T-helper 1 cell treated with Interleukin-12 subunit alpha and Interleukin-12 subunit beta and Interleukin-4 antibody, amounts not matched to agents 30 ng/mL and 1 ng/mL, for 36 hours (primary cell): ENCODE data around the gene PRR23C. TPM values are rescaled to one million over a fixed set of nuclear protein-coding genes. Genes with fewer than 3 reads are reported as not detected.
"Not testable (repeated sequence)": the region's sequence is repeated elsewhere in the genome, so short reads cannot be mapped to it uniquely, and the experiment has no call there.

ENCODE experiments used
- intact Hi-C: fragments of 100-400 bp; cut with micrococcal nuclease; formaldehyde crosslinking; loops from one replicate; pipeline ENCODE4 v1.15.1; 2024
- total RNA-seq: library from RNA; stranded (reverse); gene quantifications from 2 replicates; pipeline ENCODE4 v1.2.3, GENCODE V29; 2022

PRR23C gene
- total RNA-seq = not detected in 2 replicates

- intact Hi-C loops = no loop called here
These were observed at the start of gene PRR23C for GRCh38 chr3:139044366-139045210. Gene PRR23C, minus strand, starts transcription at chr3:139044892. Its CDS starts 272 bp downstream, at chr3:139044620.

GRCh38 chr3:139093840-139094239 is 49.1 kb upstream of the PRR23C start:
- intact Hi-C loops = no loop called here

GRCh38 chr3:139088462-139089324 is 44.0 kb upstream of the PRR23C start:
- intact Hi-C loops = no loop called here

DNA sequence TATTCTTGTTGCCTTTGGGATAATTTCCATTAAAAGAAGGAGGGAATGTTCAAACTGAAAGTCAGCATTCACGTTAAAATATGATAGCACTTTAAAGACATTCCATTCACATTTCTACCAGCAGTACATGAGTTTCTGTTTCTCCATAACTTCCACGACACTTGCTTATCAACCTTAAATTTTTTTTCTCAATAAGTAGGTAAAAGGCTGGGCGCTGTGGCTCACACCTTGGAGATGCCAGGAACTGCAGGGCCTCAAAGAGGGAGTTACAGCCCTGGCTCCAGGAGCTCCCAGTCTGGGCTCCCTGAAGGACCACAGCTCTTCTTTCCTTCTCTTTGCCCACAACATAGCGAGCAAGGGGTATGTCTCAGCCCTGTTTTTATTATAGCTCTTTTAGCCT is 42.9 kb upstream of the PRR23C start:
- intact Hi-C loops = no loop called here

GRCh38 chr3:139084176-139084575 is 39.5 kb upstream of the PRR23C start:
- intact Hi-C loops = no loop called here

DNA sequence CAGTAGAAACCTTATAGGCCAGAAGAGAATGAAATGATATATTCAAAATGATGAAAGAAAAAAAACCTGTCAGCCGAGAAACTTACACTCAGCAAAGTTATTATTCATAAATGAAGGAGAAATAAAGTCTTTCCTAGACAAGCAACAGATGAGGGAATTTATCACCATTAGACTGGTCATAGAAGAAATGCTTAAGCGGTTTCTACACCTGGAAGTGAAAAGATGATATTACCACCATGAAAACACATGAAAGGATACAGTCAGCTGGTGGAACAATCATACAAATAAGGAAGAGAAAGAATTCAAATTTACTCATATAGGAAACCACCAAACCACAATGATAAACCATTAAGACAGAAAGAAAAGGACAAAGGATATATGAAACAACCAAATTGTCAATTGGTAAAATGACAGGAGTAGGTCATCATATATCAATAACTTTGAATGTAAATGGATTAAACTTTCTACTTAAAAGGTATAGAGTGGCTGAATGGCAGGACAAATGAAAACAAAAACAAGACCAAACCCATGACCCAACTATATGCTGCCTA is 29.9 kb upstream of the PRR23C start:
- intact Hi-C loops = no loop called here

- intact Hi-C loops = no loop called here
These were observed 18.2 kb upstream of the PRR23C start for GRCh38 chr3:139062918-139063317.

DNA sequence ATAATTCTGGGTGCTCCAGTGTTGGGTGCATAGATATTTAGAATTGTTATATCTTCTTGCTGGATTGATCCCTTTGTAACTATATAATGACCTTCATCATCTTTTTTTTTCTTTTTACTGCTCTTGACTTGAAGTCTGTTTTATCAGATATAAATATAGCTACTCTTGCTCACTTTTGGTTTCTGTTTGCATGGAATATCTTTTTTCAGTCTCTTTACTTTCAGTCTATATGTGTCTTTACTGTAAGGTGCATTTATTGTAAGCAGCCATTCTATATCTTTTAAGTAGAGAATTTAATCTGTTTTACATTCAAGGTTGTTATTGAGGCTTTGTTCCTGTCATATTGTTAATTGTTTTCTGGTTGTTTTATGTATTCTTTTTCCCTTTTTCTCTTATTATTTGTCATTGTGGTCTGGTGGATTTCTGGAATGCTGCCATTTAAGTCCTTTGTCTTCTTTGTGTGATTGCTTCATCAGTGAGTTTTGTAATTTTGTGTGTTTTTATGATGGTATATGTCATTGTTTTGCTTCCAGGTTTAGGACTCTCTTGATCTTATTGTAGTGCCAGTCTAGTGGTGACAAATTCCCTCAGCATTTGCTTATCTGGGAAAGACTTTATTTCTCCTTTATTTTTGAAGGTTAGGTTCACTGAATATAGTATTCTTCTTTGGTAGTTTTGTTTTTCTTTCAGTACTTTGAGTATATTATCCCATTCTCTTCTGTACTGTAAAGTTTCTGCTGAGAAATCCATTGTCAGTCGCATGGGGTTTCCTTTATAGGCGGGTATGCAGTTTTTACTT is 8.3 kb upstream of the PRR23C start:
- intact Hi-C loops = no loop called here

DNA sequence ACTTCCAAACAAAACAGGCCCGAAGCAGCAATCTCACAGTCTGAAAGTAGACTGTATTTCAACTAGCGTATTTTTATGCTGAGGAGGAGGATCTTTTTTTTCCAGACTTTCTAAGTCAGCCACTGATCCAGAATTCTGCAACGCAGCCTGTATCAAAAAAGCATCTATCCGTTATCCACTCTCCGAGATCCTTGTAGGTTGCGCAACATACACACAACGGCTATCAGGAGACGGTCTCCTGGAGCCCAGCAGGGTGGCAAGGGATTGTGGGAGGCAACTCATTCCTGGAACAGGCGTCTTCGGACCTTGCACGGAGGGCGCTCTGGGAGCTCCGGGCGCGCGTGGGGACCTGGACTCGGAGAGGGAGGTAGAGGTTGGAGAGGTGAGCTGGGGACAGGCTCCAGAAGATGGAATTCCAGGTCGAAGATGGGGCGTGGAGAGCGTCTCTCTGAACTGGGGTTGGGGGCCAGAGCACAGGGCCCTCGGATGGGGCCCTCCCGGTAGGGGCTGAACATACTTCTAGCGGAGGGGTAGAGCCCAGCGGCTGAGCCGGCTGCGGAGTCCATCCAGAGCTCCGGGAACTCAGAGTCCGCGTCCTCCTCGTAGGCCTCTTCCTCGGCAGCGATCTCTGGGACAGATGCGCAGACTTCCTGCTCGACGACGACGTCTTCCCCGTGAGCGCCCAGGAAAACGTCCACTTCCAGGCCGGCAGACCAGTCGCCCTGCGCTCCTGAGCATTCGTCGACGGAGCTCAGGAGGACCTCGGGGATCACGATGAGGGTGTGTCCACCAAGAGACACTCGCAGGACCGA is 932 bp downstream of the PRR23C start:
- intact Hi-C loops = no loop called here

DNA sequence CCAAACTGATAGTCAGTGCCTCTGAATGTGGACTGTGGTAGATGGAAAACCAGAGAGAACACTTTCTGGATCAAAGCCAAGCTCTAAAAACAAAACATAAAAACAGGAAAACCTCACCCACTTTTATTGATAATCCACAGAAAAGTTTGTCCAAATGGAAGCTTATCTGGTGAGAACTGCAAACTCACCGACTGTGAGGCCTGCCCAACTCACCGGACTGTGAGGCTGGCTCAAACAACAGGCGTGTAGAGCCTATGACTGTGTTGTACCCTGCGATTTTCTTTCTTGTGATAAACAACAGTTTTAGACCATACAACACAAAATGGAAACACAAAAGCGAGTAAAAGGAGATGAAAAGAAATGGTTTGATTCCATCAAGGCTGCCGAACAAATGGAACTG is 7.2 kb downstream of the PRR23C start:
- intact Hi-C loops = no loop called here

GRCh38 chr3:139032326-139033002 is 12.2 kb downstream of the PRR23C start:
- intact Hi-C loops = no loop called here

- intact Hi-C loops = not testable (repeated sequence)
These were observed 14.1 kb downstream of the PRR23C start for GRCh38 chr3:139030576-139030975.

DNA sequence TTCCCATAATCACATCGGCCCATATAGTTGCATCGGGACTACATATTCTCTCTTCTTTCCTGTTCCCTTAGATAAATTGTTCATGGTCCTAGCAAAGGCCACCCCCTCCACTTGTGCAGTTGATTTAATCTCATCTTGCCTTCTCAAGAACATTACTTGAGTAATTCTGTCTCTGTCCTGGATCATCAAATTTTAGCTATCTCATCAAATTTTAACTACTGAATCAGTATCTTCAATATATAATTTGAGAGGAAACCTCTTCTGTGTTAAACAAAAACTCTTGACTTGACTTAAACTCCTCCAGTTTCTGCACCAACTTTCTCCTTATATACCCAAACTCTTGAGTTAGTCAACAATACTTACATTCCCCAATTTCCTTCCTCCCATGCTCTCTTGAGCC is 19.7 kb downstream of the PRR23C start:
- intact Hi-C loops = no loop called here

- intact Hi-C loops = no loop called here
These were observed 23.8 kb downstream of the PRR23C start, which contains the start of gene PRR23B for GRCh38 chr3:139020868-139021234. Gene PRR23B, minus strand, starts transcription at chr3:139020926. Its CDS starts 265 bp downstream, at chr3:139020661.

DNA sequence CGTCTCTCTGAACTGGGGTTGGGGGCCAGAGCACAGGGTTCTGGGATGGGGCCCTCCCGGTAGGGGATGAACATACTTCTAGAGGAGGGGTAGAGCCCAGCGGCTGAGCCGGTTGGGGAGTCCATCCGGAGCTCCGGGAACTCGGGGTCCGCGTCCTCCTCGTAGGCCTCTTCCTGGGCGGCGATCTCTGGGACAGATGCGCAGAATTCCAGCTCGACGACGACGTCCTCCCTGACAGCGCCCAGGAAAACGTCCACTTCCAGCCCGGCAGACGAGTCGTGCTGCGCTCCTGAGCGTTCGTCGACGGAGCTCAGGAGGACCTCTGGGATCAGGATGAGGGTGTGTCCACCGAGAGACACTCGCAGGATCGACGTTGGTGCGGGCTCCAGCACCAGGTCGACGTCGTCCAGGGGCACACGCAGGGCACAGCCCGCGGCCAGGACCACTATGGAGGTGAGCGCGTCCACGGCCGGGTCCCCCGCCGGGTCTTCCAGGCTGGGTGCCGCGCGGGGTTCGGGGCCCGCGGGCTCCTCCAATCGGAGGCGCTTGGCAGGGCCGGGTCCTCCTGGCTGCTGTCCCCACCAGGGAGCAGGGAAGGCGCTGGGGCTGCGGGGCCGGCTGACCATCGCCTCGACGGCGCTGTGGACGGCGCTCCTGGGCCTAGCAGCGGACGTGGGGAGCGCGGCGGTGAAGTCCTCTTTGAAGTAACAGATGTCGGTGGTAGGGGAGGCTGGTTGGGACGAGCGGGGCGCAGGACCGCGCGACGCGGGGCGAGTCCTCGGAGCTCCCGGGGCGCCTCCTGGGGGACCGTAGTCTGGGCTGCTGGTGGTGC is 24.4 kb downstream of the PRR23C start:
- intact Hi-C loops = no loop called here

- intact Hi-C loops = no loop called here
These were observed 28.2 kb downstream of the PRR23C start for GRCh38 chr3:139016430-139017048.

DNA sequence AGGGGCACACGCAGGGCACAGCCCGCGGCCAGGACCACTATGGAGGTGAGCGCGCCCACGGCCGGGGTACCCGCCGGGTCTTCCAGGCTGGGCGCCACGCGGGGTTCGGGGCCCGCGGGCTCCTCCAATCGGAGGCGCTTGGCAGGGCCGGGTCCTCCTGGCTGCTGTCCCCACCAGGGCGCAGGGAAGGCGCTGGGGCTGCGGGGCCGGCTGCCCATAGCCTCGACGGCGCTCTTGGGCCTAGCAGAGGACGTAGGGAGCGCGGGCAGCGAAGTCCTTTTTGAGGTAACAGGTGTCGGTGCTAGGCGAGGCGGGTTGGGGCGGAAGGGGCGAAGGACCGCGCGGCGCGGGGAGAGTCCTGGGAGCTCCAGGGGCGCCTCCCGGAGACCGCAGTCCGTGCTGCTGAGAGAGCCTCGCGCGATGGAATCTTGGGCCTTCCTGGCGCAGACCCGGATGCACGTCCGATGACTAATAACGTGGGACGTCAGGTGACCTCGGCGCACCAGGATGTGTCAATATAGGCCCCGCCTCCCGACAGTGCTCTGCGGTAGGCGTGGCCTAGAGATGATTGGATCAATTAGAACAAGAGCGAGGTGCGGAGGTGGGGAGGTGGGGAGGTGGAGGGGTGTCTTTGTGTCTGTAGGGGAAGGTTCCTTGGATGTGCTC is 38.5 kb downstream of the PRR23C start, which contains the start of gene PRR23A:
TSS of gene PRR23A (minus strand) at position 218 of the 666 bp plus-strand sequence. CDS start at position 218, 0 bp downstream.
- intact Hi-C loops = no loop called here
